ENCODE results near the gene SFTPD. TPM values are rescaled to one million over a fixed set of nuclear protein-coding genes. Genes with fewer than 3 reads are reported as not detected.

SFTPD gene
- total RNA-seq, 2 experiments from 2014 or later, result not detected

DNA sequence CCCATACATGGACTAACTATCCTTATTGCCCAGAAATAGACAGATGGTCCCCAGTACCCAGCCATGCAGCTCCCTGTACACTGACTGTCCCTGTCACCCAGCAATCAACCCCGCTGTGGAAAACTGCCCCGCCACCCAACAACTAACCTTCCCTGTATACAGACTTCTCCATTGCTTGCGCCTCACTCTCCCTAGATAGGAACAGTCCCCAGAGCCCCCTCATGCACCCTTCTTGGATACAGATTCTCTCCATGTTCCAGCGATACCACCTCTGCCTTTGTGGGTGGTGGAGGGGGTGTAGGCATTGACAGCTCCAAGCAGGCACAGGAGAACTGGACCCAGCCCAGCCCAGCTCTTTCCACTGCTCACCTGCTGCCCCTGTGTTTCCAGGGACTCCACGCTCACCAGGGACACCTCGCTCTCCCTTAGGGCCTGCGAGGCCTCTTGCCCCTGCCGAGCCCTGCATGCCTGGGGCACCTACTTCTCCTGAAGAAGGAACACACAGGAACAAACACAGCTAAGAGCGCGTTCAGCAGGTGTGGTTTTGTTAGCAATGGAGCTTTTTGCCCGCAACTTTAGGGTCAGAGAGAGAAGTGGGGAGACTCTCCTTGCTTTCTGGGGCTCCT lies 7.2 kb downstream of the SFTPD start:
- no peak overlapping the region for H3K27ac Mint-ChIP-seq
- CTCF ChIA-PET, result interaction anchor here (1.3 kb wide), 1 partner anchor 13 kb away, joined by 3 read pairs; no protein-coding TSS in a partner anchor
- no peak overlapping the region for H3K4me3 Mint-ChIP-seq
- H3K4me1 Mint-ChIP-seq (ENCODE audit: low read depth), result peaks cover 14% of the 10 kb centered on the region
- H3K36me3 Mint-ChIP-seq (ENCODE audit: low read depth), result no peaks in the 10 kb centered on the region
- intact Hi-C loops (cut with micrococcal nuclease), result no loop called here
- H3K27me3 Mint-ChIP-seq (ENCODE audit: low read depth), result no peaks in the 10 kb centered on the region
- no peaks in the 10 kb centered on the region for H3K9me3 Mint-ChIP-seq
- DNase-seq, result no peak

DNA sequence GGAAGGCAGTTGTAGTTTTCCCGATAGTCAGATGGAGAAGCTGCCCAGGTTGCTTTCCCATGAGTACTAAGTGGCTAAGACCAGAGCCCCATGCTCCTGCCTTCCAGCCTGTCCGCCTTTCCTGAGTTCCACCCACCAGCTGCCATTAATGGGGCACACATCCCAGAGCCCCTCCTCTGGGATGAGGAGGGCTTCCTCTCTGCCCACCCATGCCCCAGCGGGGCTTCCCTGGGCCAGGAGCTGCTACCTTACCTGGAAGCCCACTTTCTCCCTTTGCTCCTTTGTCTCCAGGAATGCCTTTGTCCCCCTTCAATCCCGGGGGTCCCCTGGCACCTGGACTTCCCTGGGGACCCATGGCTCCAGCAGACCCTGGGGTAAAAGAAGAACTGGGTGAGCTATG lies 7.8 kb downstream of the SFTPD start:
- no peaks in the 10 kb centered on the region for H3K9me3 Mint-ChIP-seq
- no peak overlapping the region for H3K4me3 Mint-ChIP-seq
- no peak for DNase-seq
- no peaks in the 10 kb centered on the region for H3K27me3 Mint-ChIP-seq (ENCODE audit: low read depth)
- peaks cover 14% of the 10 kb centered on the region for H3K4me1 Mint-ChIP-seq (ENCODE audit: low read depth)
- CTCF ChIA-PET, result interaction anchor here (1.3 kb wide), 1 partner anchor 12 kb away, joined by 3 read pairs; no protein-coding TSS in a partner anchor
- no peaks in the 10 kb centered on the region for H3K36me3 Mint-ChIP-seq (ENCODE audit: low read depth)
- intact Hi-C loops (cut with micrococcal nuclease), result no loop called here
- no peak overlapping the region for H3K27ac Mint-ChIP-seq

DNA sequence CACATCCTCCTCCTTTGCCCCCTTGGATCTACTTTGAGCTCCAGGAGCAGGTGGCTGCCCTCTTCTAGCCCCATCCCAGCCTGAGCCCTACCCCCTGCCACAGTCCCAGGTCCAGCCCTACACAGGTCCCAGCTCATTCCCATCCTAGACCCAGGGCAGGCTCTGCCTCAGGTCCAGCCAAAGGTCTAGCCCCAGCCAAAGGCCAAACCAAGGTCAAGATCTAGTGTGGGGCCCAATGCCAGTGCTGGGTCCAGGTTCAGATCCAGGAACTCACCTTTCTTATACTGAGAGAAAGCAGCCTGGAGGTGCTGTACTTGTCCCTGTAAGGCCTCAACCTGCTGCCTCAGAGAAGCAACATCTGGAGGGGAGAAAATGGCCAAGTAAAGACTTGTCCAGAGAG lies 8.5 kb downstream of the SFTPD start:
- intact Hi-C loops (cut with micrococcal nuclease), result no loop called here
- Mint-ChIP-seq H3K36me3 (ENCODE audit: low read depth) (no peaks in the 10 kb centered on the region), H3K27ac (no peak overlapping the region), H3K4me3 (no peak overlapping the region), H3K9me3 (no peaks in the 10 kb centered on the region), H3K27me3 (ENCODE audit: low read depth) (peaks cover 2% of the 10 kb centered on the region), H3K4me1 (ENCODE audit: low read depth) (peaks cover 14% of the 10 kb centered on the region)
- DNase-seq, result no peak
- CTCF ChIA-PET, result interaction anchor here (1.3 kb wide), 1 partner anchor 12 kb away, joined by 3 read pairs; no protein-coding TSS in a partner anchor

DNA sequence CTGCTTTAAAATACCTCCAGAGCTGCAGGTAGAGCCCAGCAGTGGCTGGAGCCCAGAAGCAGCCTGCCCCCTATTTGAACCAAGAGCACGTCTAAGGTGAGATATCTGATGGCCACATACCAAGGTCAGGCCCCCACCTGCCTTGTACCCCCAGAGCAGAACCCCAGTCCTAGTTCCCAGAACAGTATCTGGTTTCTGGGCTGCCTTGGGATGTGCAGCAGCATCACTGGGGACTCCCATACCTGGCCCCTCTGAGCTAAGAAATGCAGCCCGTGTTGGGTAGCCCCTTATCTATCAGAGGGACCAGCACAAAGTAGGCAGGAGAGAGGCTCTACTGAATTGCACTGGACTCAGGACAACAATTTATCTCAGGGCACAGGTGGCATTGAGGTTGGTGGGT lies 8.9 kb downstream of the SFTPD start:
- H3K27me3 Mint-ChIP-seq (ENCODE audit: low read depth), result peaks cover 3% of the 10 kb centered on the region
- intact Hi-C loops (cut with micrococcal nuclease), result loop anchor here (10.0 kb wide), 1 partner anchor 325 kb away; no protein-coding TSS in a partner anchor
- no peaks in the 10 kb centered on the region for H3K9me3 Mint-ChIP-seq
- no peak overlapping the region for H3K27ac Mint-ChIP-seq
- H3K4me1 Mint-ChIP-seq (ENCODE audit: low read depth), result peaks cover 14% of the 10 kb centered on the region
- CTCF ChIA-PET, result no interaction called here
- no peaks in the 10 kb centered on the region for H3K36me3 Mint-ChIP-seq (ENCODE audit: low read depth)
- DNase-seq, result no peak
- no peak overlapping the region for H3K4me3 Mint-ChIP-seq

DNA sequence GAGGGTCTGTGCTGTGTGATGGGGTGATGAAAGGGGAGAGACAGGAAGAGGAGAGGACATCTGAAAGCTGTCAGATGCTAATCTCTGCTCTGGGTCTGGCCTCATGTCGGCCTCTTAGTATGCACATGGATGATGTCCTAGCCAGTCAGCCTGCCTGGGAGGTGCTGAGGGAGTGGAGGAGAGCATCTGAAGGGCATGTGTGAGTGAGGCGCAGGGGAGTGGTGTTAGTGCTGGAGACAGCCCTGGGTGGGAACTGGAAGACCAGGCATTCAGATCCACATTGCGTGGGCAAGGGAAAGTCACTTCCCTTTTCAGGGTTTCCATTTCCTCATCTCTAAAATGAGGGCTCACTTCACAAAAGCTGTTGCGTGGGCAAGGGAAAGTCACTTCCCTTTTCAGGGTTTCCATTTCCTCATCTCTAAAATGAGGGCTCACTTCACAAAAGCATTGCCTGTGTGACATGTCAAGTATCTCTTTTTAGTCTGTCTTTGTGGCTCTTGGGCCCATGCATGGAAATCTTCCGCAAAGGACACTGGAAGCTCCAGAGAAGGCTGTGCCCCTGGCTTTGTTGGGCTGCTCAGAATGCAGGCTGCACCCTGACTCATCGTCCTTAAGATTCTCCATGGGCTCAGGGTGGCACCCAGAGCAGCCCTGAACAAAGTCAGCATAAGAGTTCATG lies 10.0 kb downstream of the SFTPD start:
- no peak overlapping the region for H3K27ac Mint-ChIP-seq
- H3K36me3 Mint-ChIP-seq (ENCODE audit: low read depth), result no peaks in the 10 kb centered on the region
- peaks cover 14% of the 10 kb centered on the region for H3K4me1 Mint-ChIP-seq (ENCODE audit: low read depth)
- intact Hi-C loops (cut with micrococcal nuclease), result loop anchor here (10.0 kb wide), 1 partner anchor 326 kb away; no protein-coding TSS in a partner anchor
- no peak overlapping the region for H3K4me3 Mint-ChIP-seq
- H3K9me3 Mint-ChIP-seq, result no peaks in the 10 kb centered on the region
- CTCF ChIA-PET, result no interaction called here
- DNase-seq, result peak; percentile 36
- H3K27me3 Mint-ChIP-seq (ENCODE audit: low read depth), result peaks cover 3% of the 10 kb centered on the region

DNA sequence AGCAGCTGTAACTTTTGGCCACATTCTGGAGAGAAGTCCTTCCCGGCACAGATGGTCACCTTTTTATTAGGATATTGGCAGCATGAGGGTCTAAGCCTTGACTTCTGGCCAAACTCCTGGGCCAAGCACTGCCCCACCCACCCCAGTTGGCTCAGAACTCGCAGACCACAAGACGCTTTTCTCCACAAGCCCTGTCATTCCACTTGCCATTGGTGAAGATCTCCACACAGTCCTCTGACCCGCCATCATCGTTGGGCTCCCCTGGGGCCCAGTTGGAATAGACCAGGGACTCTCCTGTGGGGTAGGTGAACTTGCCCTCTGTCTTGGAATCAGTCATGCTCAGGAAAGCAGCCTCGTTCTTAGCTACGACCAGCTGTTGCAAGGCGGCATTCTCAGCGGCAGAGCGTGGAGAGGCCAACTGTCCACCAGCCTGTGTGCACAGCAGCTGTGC lies 11.2 kb downstream of the SFTPD start:
- H3K4me3 Mint-ChIP-seq, result no peak overlapping the region
- H3K9me3 Mint-ChIP-seq, result no peaks in the 10 kb centered on the region
- H3K36me3 Mint-ChIP-seq (ENCODE audit: low read depth), result no peaks in the 10 kb centered on the region
- CTCF ChIA-PET, result interaction anchor here (0.6 kb wide), 1 partner anchor 109 kb away, joined by 3 read pairs; no protein-coding TSS in a partner anchor
- no peak for DNase-seq
- peaks cover 14% of the 10 kb centered on the region for H3K4me1 Mint-ChIP-seq (ENCODE audit: low read depth)
- peaks cover 3% of the 10 kb centered on the region for H3K27me3 Mint-ChIP-seq (ENCODE audit: low read depth)
- intact Hi-C loops (cut with micrococcal nuclease), result loop anchor here (10.0 kb wide), 1 partner anchor 327 kb away; no protein-coding TSS in a partner anchor
- H3K27ac Mint-ChIP-seq, result no peak overlapping the region

DNA sequence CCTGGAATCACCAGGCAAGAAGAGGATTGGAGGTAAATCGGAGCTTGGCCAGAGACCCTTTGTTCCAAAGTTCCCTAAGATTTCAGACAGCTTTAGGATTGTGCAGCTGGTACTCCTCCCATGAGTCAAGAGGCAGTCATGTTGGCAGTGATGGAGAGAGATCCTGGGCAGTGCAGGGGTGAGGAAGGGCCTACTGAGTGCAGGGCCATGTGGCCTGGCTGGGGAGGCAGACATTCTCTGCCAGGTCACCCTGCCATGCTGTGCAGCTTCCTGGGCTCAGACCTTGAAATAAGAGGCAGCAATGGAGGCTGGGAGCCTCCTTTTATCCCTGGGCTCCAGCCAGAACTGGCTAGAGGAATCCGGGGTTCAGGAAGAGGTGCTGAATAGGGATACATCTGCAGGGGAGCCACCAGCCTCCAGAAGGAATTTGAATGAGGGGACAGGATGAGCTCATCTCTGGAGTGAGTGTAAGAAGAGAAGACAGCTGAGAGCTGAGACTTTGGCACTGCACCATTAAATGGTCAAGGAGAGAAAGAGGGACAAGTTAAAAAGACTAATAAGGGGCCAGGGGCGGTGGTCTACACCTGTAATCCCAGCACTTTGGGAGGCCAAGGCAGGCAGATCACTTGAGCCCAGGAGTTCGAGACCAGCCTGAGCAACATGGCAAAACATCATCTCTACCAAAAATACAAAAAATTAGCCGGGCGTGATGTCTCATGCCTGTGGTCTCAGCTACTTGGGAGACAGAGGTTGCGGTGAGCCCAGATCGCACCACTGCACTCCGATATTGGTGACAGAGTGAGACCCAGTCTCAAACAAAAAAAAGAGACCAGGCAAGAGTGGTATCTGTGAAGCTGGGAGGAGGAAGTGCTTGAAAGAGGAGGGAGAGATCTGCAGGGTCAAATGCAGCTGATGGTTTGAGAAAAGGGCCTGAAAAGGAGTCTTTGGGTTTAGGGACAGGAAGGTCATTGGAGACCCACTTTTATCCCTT lies 12.0 kb downstream of the SFTPD start:
- CTCF ChIA-PET, result no interaction called here
- no peaks in the 10 kb centered on the region for H3K36me3 Mint-ChIP-seq (ENCODE audit: low read depth)
- no peak overlapping the region for H3K4me3 Mint-ChIP-seq
- no peaks in the 10 kb centered on the region for H3K9me3 Mint-ChIP-seq
- no peak overlapping the region for H3K27ac Mint-ChIP-seq
- DNase-seq, result no peak
- H3K27me3 Mint-ChIP-seq (ENCODE audit: low read depth), result peaks cover 9% of the 10 kb centered on the region
- peaks cover 14% of the 10 kb centered on the region for H3K4me1 Mint-ChIP-seq (ENCODE audit: low read depth)
- intact Hi-C loops (cut with micrococcal nuclease), result loop anchor here (10.0 kb wide), 1 partner anchor 328 kb away; no protein-coding TSS in a partner anchor

DNA sequence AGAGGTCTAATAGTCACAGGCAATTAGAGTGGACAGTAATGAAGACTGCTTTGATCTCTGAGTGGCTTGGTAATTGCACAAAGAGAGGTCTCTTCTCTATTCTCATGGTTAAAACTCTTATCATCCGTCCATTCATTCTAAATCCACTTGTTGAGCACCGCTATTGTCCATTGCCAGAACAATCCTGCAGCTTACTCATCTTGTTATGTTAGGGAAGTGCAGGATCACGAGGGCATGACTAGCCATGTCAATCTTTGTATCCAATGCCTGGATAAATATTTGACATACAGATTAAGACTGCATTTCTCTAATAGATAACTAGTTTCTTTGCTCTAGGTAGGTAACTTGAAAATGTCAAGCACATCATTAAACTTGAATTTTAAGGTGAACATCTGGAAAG lies 14.9 kb downstream of the SFTPD start:
- no peak overlapping the region for H3K27ac Mint-ChIP-seq
- H3K36me3 Mint-ChIP-seq (ENCODE audit: low read depth), result no peaks in the 10 kb centered on the region
- intact Hi-C loops (cut with micrococcal nuclease), result loop anchor here (10.0 kb wide), 1 partner anchor 331 kb away; no protein-coding TSS in a partner anchor
- no peaks in the 10 kb centered on the region for H3K9me3 Mint-ChIP-seq
- H3K4me1 Mint-ChIP-seq (ENCODE audit: low read depth), result peaks cover 11% of the 10 kb centered on the region
- peaks cover 23% of the 10 kb centered on the region for H3K27me3 Mint-ChIP-seq (ENCODE audit: low read depth)
- DNase-seq, result no peak
- no peak overlapping the region for H3K4me3 Mint-ChIP-seq
- CTCF ChIA-PET, result no interaction called here

DNA sequence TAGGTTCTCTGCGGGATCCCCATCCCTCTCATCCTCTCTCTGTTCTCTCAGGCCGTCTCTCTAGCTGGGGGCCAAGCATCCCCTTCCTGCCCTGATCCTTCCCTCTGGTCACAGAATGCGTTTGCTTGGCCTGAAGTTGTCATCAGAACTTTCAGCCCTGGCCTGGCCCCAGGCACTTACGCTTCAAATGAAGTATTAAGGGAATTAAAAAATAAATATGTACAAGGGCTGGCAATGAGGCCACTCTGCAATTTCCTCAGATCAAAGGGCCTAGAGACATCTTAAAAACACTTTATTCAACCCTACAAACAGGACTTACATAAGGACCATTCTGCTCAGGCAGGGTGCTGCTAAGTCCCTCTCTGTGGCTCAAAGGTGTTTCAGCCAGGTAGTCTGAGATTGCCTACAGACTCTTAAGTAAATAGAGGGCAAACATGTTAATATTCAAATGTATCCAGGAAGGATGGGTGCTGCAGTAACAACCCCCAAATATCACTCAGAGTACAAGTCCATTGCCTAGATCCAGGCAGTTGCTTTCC lies 16.0 kb downstream of the SFTPD start:
- Mint-ChIP-seq H3K4me3 (no peak overlapping the region), H3K36me3 (ENCODE audit: low read depth) (no peaks in the 10 kb centered on the region), H3K9me3 (no peaks in the 10 kb centered on the region), H3K27ac (no peak overlapping the region), H3K27me3 (ENCODE audit: low read depth) (peaks cover 23% of the 10 kb centered on the region), H3K4me1 (ENCODE audit: low read depth) (peaks cover 3% of the 10 kb centered on the region)
- CTCF ChIA-PET, result interaction anchor here (1.0 kb wide), 1 partner anchor 9 kb away, joined by 3 read pairs; no protein-coding TSS in a partner anchor
- DNase-seq, result no peak
- intact Hi-C loops (cut with micrococcal nuclease), result loop anchor here (10.0 kb wide), 1 partner anchor 332 kb away; no protein-coding TSS in a partner anchor

DNA sequence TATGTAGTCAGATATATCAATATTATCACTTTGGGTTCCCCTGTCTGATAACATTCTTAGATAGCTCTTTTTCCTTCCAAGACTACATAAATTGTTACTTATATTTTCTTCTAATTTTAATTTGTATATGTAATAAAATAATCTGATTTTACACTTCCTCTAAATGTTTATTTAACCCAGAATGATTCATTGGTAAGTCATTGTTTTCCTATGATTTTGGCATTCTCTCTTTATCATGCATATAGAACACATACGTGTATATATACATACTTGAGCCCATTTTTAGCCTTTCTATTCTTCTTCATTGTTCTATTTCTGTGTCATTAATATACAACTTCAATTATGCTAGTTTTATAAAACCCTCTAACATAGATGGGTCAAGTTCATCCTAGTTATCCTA lies 16.6 kb downstream of the SFTPD start:
- CTCF ChIA-PET, result interaction anchor here (1.0 kb wide), 1 partner anchor 9 kb away, joined by 3 read pairs; no protein-coding TSS in a partner anchor
- Mint-ChIP-seq H3K27ac (no peak overlapping the region), H3K4me1 (ENCODE audit: low read depth) (peaks cover 3% of the 10 kb centered on the region), H3K27me3 (ENCODE audit: low read depth) (peaks cover 23% of the 10 kb centered on the region), H3K36me3 (ENCODE audit: low read depth) (no peaks in the 10 kb centered on the region), H3K9me3 (no peaks in the 10 kb centered on the region), H3K4me3 (no peak overlapping the region)
- intact Hi-C loops (cut with micrococcal nuclease), result loop anchor here (10.0 kb wide), 1 partner anchor 332 kb away; no protein-coding TSS in a partner anchor
- DNase-seq, result no peak

DNA sequence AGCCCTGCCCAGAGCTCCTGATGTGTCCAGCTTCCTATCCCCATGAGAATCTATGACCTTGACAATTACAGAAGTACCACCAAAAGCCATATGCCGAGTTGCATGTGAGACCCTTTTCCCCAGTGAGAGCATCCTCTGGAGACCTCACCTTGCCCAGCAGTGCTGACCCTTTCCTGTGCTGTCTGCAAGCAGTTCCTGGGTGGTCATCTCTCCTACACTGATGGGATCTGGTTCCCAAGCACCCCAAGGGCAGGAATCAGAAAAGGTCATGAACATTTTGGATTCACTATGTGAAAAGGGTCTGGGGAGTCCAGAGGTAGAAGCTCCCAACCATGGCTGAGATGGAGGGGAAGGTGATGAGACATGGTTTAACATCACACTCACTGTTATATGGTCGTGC lies 18.2 kb downstream of the SFTPD start:
- no peak overlapping the region for H3K4me3 Mint-ChIP-seq
- no peak for DNase-seq
- intact Hi-C loops (cut with micrococcal nuclease), result loop anchor here (10.0 kb wide), 1 partner anchor 334 kb away; no protein-coding TSS in a partner anchor
- H3K27ac Mint-ChIP-seq, result no peak overlapping the region
- peaks cover 6% of the 10 kb centered on the region for H3K9me3 Mint-ChIP-seq
- H3K27me3 Mint-ChIP-seq (ENCODE audit: low read depth), result peaks cover 23% of the 10 kb centered on the region
- H3K36me3 Mint-ChIP-seq (ENCODE audit: low read depth), result no peaks in the 10 kb centered on the region
- H3K4me1 Mint-ChIP-seq (ENCODE audit: low read depth), result peaks cover 3% of the 10 kb centered on the region
- CTCF ChIA-PET, result interaction anchor here (0.6 to 0.7 kb wide), 4 partner anchors 21 to 187 kb away, joined by 3 to 4 read pairs (median 3); no protein-coding TSS in a partner anchor
